HG02943 (cell line): ENCODE data around the gene PCNX4.
"Not testable (repeated sequence)": the region's sequence is repeated elsewhere in the genome, so short reads cannot be mapped to it uniquely, and the experiment has no call there.

Source experiments
- ATAC-seq: cut with Tn5 transposase; IDR thresholded peaks from one replicate; pipeline ENCODE4 v1.9.1; 2021; ENCODE audit warnings: mild to moderate bottlenecking, low read depth, moderate library complexity; ENCODE audit not compliant: unreplicated experiment

Gene PCNX4

GRCh38 chr14:60099855-60100254 is 8.1 kb downstream of the PCNX4 start:
- not testable (repeated sequence) for ATAC-seq

- no peak for ATAC-seq
Measured at GRCh38 chr14:60101786-60102185, 10.1 kb downstream of the PCNX4 start.

DNA sequence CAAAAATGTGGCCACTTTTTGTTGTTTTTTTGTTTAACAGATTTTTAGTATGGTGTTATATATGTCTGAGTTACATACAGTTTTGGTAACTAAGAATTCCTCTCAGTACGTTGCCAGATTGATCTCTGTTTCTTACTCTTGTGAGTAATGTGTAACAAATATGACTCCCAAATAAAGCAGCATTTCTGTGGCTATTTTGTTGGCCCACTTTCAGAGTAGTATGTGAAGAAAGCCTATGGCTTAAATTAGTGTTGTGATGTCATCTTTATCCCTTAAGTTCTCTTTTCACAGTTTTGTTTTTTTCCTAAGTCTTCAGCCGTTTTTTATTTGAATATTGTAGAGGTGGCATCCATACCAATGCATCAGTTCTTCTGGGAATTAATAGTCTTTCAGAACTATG is 10.7 kb downstream of the PCNX4 start:
- no peak for ATAC-seq

- ATAC-seq = no peak
Measured at GRCh38 chr14:60106339-60106738, 14.6 kb downstream of the PCNX4 start.

GRCh38 chr14:60107477-60107876 is 15.8 kb downstream of the PCNX4 start:
- no peak for ATAC-seq

GRCh38 chr14:60111732-60112131 is 20.0 kb downstream of the PCNX4 start:
- no peak for ATAC-seq

DNA sequence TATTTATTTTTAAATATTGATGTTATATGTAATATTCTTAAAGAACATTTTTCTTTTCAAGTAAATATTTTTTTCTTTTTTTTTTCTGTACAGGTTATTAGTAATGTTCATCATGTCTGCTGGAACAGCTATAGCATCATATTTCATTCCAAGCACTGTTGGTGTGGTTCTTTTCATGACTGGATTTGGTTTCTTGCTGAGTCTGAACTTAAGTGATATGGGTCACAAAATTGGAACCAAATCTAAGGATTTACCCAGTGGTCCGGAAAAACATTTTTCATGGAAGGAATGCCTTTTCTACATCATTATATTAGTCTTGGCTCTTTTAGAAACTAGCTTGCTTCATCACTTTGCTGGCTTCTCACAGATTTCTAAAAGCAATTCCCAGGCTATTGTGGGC is 23.2 kb downstream of the PCNX4 start:
- ATAC-seq = no peak

DNA sequence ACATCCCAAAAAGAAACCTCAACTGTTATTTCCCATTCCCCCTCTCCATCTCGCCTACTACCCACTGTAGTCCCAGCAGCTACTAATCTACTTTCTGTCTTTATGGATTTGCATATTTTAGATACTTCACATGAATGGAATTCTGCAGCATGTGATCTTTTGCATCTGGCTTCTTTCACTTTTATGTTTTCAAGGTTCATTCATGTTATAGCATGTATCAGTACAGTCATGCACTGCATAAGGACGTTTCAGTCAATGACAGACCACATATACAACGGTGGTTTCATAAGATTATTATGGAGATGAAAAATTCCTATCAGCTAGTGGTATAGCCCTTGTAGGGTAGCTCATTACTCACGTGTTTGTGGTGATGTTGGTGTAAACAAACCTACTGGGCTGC is 24.5 kb downstream of the PCNX4 start:
- no peak for ATAC-seq

GRCh38 chr14:60125918-60126317 is 34.2 kb downstream of the PCNX4 start:
- no peak for ATAC-seq

DNA sequence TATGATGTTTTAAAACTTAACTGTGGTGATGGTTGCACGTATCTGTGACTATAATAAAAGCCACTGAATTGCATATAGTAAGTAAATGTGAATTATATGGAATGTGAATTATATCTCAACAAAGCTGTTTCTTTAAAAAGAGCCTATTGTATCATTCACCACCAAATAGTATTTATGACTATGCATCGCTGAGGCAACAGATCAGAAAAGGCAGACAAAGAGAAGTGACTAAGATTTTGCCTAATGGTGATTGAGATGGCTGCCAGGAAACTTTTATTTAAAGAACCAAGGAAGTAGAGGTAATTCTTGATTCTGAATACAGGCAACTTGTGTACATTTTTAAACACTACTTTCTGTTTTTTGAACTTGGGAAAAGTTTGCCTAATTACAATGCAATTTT is 41.8 kb downstream of the PCNX4 start:
- ATAC-seq = no peak

DNA sequence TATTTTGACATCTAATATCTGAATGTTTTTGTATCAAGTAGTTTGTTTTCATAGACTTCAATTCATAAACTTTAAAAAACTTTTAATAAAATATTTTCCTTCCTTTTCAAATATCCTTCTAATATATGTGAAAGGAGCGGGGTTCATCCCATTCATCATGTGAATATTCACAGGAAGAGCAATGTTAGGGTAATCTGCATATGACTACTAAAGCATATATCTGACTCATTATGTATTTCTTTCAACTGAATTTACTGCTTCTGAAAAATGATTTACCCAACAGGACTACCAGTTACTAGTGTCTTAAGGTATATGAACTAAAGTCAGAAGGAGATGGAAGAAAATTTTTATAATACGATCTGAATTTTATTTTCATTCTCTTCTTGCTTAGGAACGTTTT is 43.0 kb downstream of the PCNX4 start:
- no peak for ATAC-seq

DNA sequence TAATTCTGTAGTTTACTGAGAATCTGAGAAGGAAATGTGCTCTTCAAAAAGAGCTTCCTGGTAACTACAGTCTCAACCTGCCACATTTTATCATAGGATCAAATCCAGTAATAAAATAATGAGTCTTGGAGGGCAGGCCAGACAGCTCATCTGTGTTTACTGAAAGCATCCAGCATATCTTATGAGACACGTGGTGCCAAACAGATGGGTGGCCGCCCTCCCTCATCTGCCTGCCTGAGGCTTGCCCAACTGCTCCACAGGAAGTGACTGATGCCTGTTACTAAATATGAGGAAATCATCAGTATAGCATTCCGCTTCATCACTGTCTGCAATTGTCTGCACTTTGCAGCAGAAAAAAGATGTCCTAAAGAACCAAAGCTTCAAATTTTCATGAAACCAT is 60.0 kb downstream of the PCNX4 start:
- ATAC-seq = peak; percentile 86

DNA sequence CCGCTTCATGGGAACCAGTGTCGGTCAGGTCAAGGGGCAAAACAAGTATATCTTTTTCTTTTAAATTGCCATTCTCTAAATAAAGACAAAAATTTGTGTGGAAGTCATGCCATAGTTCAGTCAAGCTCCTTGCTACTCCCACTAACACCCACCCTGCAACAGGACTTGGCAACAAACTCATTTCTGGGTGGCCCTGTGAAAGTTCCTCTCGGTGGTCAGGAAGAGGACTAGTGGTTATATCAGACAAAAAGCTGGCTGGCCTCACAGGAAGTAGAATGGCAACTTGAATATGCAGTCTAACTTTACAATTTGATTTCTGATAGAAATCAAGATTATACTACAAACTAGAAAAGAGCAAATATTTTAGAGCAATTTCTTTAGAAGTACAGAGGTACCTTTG is 62.3 kb downstream of the PCNX4 start:
- no peak for ATAC-seq

- ATAC-seq = no peak
Measured at GRCh38 chr14:60154671-60155070, 62.9 kb downstream of the PCNX4 start.

GRCh38 chr14:60160422-60160821 is 68.7 kb downstream of the PCNX4 start:
- ATAC-seq = no peak

DNA sequence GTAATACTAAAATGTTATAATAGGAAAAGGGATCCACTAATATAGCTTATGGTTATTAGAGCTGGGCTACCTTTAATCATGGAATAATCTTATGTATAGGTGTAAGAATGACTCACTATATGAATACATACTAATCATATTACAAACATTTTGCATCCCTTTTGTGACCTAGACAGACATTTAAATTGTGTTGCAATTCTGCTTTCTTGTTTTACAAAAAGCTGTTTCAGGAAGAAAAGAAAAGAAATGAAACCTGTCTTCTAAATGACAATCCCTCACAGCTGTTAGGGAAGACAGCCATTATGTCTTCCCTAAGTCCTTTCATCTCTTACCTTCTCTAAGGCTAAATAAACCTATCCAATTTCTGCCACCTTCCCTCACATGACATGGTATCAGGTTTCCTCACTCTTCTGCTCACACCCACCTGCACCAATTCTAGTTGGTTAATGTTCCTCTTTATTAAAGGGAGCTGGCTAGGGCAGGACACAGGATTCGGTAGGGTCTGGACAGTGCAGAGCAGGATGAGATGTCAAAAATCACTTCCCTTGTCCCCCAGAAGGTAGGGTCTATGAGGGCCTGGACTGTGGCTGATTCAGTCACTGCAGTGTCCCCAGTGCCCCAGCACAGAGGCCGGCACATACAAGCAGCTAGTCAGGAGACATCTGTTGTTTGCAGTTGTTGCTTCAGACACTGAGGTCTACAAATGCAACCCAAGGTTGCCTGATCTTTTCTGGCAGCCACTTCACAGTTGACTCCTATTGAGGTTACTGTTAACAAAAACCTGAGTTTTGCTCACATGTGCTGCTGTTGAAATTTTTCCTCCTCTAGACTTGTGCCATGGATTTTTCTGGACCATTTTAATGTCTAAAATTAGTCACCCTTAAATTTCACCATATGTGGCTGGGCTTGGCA is 69.7 kb downstream of the PCNX4 start:
- no peak for ATAC-seq

- ATAC-seq = no peak
Measured at GRCh38 chr14:60163693-60164092, 72.0 kb downstream of the PCNX4 start.

- ATAC-seq = peak; percentile 1
Measured at GRCh38 chr14:60164404-60164711, 72.6 kb downstream of the PCNX4 start.

- peak; percentile 78 for ATAC-seq
Measured at GRCh38 chr14:60164712-60165546, 73.2 kb downstream of the PCNX4 start, which contains the start of gene DHRS7. Gene DHRS7, minus strand, starts transcription at chr14:60165398. Its CDS starts 89 bp downstream, at chr14:60165309.

GRCh38 chr14:60165547-60165876 is 73.8 kb downstream of the PCNX4 start:
- ATAC-seq = peak; percentile 6

- ATAC-seq = no peak
Measured at GRCh38 chr14:60166142-60166541, 74.4 kb downstream of the PCNX4 start.

- ATAC-seq = no peak
Measured at GRCh38 chr14:60169722-60170121, 78.0 kb downstream of the PCNX4 start.
